WTC11 (cell line): Measurements from ENCODE around the gene UMOD. TPM values are rescaled to one million over a fixed set of nuclear protein-coding genes. Genes with fewer than 3 reads are reported as not detected.

Source experiments
- ATAC-seq: fragments of 200-7000 bp; cut with Tn5 transposase; 2 replicates; pipeline ENCODE4 v1.10.0; 2021; ENCODE audit warnings: mild to moderate bottlenecking, moderate library complexity
- CTCF ChIA-PET: fragments of 300-600 bp; sonication (Branson Sonifier 250); formaldehyde crosslinking; loops from one replicate; lab custom pipeline; 2021; ENCODE audit warnings: antibody characterized with exemption; lab: Charles Lee
- POLR2A ChIA-PET: fragments of 350-600 bp; sonication (Branson Sonifier 250); formaldehyde crosslinking; loops from one replicate; lab custom pipeline; 2021; ENCODE audit warnings: antibody characterized with exemption; lab: Charles Lee
- DNase-seq: peaks from one replicate; pipeline ENCODE4 v3.0.0; 2021; ENCODE audit warnings: low spot score
- H3K27ac Mint-ChIP-seq: 2 replicates; pipeline ENCODE4 v1.8.0; 2021; ENCODE audit warnings: mixed read lengths
- H3K27me3 Mint-ChIP-seq: 2 replicates; pipeline ENCODE4 v1.8.0; 2021; ENCODE audit warnings: low read depth, mild to moderate bottlenecking, moderate library complexity, mixed read lengths
- H3K36me3 Mint-ChIP-seq: 2 replicates; pipeline ENCODE4 v1.8.0; 2021; ENCODE audit warnings: mixed read lengths
- H3K4me1 Mint-ChIP-seq: 2 replicates; pipeline ENCODE4 v1.8.0; 2022; ENCODE audit warnings: mixed read lengths
- H3K4me3 Mint-ChIP-seq: 2 replicates; pipeline ENCODE4 v1.8.0; 2021; ENCODE audit warnings: mild to moderate bottlenecking, moderate library complexity, mixed read lengths
- H3K9me3 Mint-ChIP-seq: 2 replicates; pipeline ENCODE4 v1.8.0; 2021; ENCODE audit warnings: mixed read lengths
- ESRRA ChIP-seq: sonication (generic); formaldehyde crosslinking; IDR thresholded peaks from 2 replicates; pipeline ENCODE4 v1.8.1; 2022; ENCODE audit warnings: mild to moderate bottlenecking, missing genetic modification reagents, borderline replicate concordance
- FOXK1 ChIP-seq: sonication (generic); formaldehyde crosslinking; IDR thresholded peaks from 2 replicates; pipeline ENCODE4 v1.8.0; 2022; ENCODE audit warnings: mild to moderate bottlenecking, moderate library complexity, missing genetic modification reagents
- GTF2I ChIP-seq: fragments of 250-450 bp; sonication (Bioruptor Pico); conservative IDR thresholded peaks from 2 replicates; pipeline ENCODE4 v1.4.0; 2021; ENCODE audit warnings: mild to moderate bottlenecking
- NFE2L1 ChIP-seq: sonication (generic); formaldehyde crosslinking; IDR thresholded peaks from 2 replicates; pipeline ENCODE4 v1.8.1; 2023; ENCODE audit warnings: missing genetic modification reagents
- RELA ChIP-seq: sonication (generic); formaldehyde crosslinking; IDR thresholded peaks from 2 replicates; pipeline ENCODE4 v1.8.1; 2022; ENCODE audit warnings: missing genetic modification reagents, mild to moderate bottlenecking, borderline replicate concordance
- SOX15 ChIP-seq: fragments of 250-450 bp; sonication (Bioruptor Pico); IDR thresholded peaks from 2 replicates; pipeline ENCODE4 v1.9.0; 2021; ENCODE audit warnings: mild to moderate bottlenecking
- SP1 ChIP-seq: sonication (generic); formaldehyde crosslinking; conservative IDR thresholded peaks from 2 replicates; pipeline ENCODE4 v1.8.1; 2022; ENCODE audit warnings: missing genetic modification reagents
- STAT6 ChIP-seq: sonication (generic); formaldehyde crosslinking; conservative IDR thresholded peaks from 2 replicates; pipeline ENCODE4 v1.8.1; 2023; ENCODE audit warnings: mild to moderate bottlenecking, low read depth, missing genetic modification reagents, moderate library complexity
- TEAD1 ChIP-seq: sonication (generic); formaldehyde crosslinking; IDR thresholded peaks from 2 replicates; pipeline ENCODE4 v1.8.0; 2022; ENCODE audit warnings: mild to moderate bottlenecking, missing genetic modification reagents
- ZBTB21 ChIP-seq: sonication (generic); formaldehyde crosslinking; IDR thresholded peaks from 2 replicates; pipeline ENCODE4 v1.8.1; 2023; ENCODE audit warnings: mild to moderate bottlenecking, missing genetic modification reagents, borderline replicate concordance
- ZMAT4 ChIP-seq: fragments of 250-450 bp; sonication (Bioruptor Pico); IDR thresholded peaks from 2 replicates; pipeline ENCODE4 v1.9.0; 2021; ENCODE audit warnings: mild to moderate bottlenecking
- ZNF263 ChIP-seq: sonication (generic); formaldehyde crosslinking; IDR thresholded peaks from 2 replicates; pipeline ENCODE4 v1.8.1; 2022; ENCODE audit warnings: low read depth, mild to moderate bottlenecking, moderate library complexity, missing genetic modification reagents
- ZNF281 ChIP-seq: sonication (generic); formaldehyde crosslinking; IDR thresholded peaks from 2 replicates; pipeline ENCODE4 v1.8.0; 2023; ENCODE audit warnings: mild to moderate bottlenecking, missing genetic modification reagents
- ZNF317 ChIP-seq: sonication (generic); formaldehyde crosslinking; IDR thresholded peaks from 2 replicates; pipeline ENCODE4 v1.8.1; 2023; ENCODE audit warnings: low read depth, mild to moderate bottlenecking, moderate library complexity, missing genetic modification reagents, borderline replicate concordance
- total RNA-seq: library from RNA; stranded (reverse); gene quantifications from 3 replicates; pipeline ENCODE4 v1.2.3, GENCODE V29; 2021
- TF ChIP-seq, protein P1 (sequence below): sonication (generic); formaldehyde crosslinking; IDR thresholded peaks from 2 replicates; pipeline ENCODE4 v1.8.0; 2022; ENCODE audit warnings: mild to moderate bottlenecking, missing genetic modification reagents
- TF ChIP-seq, protein P2 (sequence below): sonication (generic); formaldehyde crosslinking; IDR thresholded peaks from 2 replicates; pipeline ENCODE4 v1.8.0; 2023; ENCODE audit warnings: missing genetic modification reagents, mild to moderate bottlenecking, borderline replicate concordance
- TF ChIP-seq, protein P3 (sequence below): sonication (generic); formaldehyde crosslinking; IDR thresholded peaks from 2 replicates; pipeline ENCODE4 v1.8.1; 2023; ENCODE audit warnings: mild to moderate bottlenecking, missing genetic modification reagents, moderate library complexity
- TF ChIP-seq, protein P4 (sequence below): sonication (generic); formaldehyde crosslinking; conservative IDR thresholded peaks from 2 replicates; pipeline ENCODE4 v1.8.1; 2022; ENCODE audit warnings: mild to moderate bottlenecking, missing genetic modification reagents
- TF ChIP-seq, protein P5 (sequence below): sonication (generic); formaldehyde crosslinking; IDR thresholded peaks from 2 replicates; pipeline ENCODE4 v1.8.0; 2022; ENCODE audit warnings: mild to moderate bottlenecking, missing genetic modification reagents

The UMOD gene
- total RNA-seq, 1 experiment from 2014 or later, result not detected

DNA sequence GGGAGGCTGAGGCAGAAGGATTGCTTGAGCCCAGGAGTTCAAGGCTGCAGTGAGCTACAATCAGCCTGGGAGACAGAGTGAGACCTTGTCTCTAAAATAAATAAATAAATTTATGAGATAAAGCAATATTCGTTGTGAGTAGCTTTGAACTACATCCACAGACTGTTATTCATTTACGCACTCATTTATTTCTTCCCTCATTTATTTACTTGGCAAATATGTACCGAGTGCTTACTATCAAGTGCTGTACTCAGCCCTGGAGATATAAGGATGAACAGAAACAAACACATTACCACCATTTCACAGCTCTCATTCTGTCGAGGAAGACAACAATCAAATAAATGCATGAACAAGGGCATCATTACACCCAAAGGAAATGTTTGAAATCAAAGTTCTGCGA lies 24.7 kb upstream of the UMOD start:
- POLR2A ChIA-PET, result no interaction called here
- no peak overlapping the region for H3K27ac Mint-ChIP-seq
- no peak for TF ChIP-seq ZNF263 (CRISPR knock-in tag)
- no peak for TF ChIP-seq ZNF317 (CRISPR knock-in tag)
- TF ChIP-seq, protein P1, sequence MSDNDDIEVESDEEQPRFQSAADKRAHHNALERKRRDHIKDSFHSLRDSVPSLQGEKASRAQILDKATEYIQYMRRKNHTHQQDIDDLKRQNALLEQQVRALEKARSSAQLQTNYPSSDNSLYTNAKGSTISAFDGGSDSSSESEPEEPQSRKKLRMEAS (CRISPR knock-in tag), result no peak
- TF ChIP-seq ZMAT4 (CRISPR knock-in tag), result no peak
- TF ChIP-seq, protein P2, sequence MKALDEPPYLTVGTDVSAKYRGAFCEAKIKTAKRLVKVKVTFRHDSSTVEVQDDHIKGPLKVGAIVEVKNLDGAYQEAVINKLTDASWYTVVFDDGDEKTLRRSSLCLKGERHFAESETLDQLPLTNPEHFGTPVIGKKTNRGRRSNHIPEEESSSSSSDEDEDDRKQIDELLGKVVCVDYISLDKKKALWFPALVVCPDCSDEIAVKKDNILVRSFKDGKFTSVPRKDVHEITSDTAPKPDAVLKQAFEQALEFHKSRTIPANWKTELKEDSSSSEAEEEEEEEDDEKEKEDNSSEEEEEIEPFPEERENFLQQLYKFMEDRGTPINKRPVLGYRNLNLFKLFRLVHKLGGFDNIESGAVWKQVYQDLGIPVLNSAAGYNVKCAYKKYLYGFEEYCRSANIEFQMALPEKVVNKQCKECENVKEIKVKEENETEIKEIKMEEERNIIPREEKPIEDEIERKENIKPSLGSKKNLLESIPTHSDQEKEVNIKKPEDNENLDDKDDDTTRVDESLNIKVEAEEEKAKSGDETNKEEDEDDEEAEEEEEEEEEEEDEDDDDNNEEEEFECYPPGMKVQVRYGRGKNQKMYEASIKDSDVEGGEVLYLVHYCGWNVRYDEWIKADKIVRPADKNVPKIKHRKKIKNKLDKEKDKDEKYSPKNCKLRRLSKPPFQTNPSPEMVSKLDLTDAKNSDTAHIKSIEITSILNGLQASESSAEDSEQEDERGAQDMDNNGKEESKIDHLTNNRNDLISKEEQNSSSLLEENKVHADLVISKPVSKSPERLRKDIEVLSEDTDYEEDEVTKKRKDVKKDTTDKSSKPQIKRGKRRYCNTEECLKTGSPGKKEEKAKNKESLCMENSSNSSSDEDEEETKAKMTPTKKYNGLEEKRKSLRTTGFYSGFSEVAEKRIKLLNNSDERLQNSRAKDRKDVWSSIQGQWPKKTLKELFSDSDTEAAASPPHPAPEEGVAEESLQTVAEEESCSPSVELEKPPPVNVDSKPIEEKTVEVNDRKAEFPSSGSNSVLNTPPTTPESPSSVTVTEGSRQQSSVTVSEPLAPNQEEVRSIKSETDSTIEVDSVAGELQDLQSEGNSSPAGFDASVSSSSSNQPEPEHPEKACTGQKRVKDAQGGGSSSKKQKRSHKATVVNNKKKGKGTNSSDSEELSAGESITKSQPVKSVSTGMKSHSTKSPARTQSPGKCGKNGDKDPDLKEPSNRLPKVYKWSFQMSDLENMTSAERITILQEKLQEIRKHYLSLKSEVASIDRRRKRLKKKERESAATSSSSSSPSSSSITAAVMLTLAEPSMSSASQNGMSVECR (CRISPR knock-in tag), result no peak
- no peak for TF ChIP-seq GTF2I (CRISPR knock-in tag)
- no peak for TF ChIP-seq ESRRA (CRISPR knock-in tag)
- TF ChIP-seq FOXK1, result no peak
- TF ChIP-seq, protein P3, sequence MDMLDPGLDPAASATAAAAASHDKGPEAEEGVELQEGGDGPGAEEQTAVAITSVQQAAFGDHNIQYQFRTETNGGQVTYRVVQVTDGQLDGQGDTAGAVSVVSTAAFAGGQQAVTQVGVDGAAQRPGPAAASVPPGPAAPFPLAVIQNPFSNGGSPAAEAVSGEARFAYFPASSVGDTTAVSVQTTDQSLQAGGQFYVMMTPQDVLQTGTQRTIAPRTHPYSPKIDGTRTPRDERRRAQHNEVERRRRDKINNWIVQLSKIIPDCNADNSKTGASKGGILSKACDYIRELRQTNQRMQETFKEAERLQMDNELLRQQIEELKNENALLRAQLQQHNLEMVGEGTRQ (CRISPR knock-in tag), result no peak
- TF ChIP-seq ZBTB21, result no peak
- TF ChIP-seq, protein P4, sequence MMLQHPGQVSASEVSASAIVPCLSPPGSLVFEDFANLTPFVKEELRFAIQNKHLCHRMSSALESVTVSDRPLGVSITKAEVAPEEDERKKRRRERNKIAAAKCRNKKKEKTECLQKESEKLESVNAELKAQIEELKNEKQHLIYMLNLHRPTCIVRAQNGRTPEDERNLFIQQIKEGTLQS (CRISPR knock-in tag), result no peak
- no peak for TF ChIP-seq TEAD1 (CRISPR knock-in tag)
- TF ChIP-seq STAT6, result no peak
- no peak for TF ChIP-seq SOX15 (CRISPR knock-in tag)
- no peak for TF ChIP-seq RELA
- no peak for TF ChIP-seq NFE2L1
- TF ChIP-seq ZNF281 (CRISPR knock-in tag), result no peak
- no peak for TF ChIP-seq SP1 (CRISPR knock-in tag)
- TF ChIP-seq, protein P5, sequence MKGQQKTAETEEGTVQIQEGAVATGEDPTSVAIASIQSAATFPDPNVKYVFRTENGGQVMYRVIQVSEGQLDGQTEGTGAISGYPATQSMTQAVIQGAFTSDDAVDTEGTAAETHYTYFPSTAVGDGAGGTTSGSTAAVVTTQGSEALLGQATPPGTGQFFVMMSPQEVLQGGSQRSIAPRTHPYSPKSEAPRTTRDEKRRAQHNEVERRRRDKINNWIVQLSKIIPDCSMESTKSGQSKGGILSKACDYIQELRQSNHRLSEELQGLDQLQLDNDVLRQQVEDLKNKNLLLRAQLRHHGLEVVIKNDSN (CRISPR knock-in tag), result no peak
- TF ChIP-seq, all 79 proteins: peak for 0
- ATAC-seq (no peak), DNase-seq (no peak)
- CTCF ChIA-PET, result interaction anchor here (0.9 to 2.3 kb wide), 6 partner anchors 9 to 794 kb away, joined by 3 to 11 read pairs (median 3); no protein-coding TSS in a partner anchor
- Mint-ChIP-seq H3K36me3 (no peaks in the 10 kb centered on the region), H3K4me1 (no peaks in the 10 kb centered on the region), H3K9me3 (no peaks in the 10 kb centered on the region), H3K27me3 (no peaks in the 10 kb centered on the region), H3K4me3 (no peak overlapping the region)
